H9 (cell line): ENCODE results near the gene SSNA1. TPM values are rescaled to one million over a fixed set of nuclear protein-coding genes. Genes with fewer than 3 reads are reported as not detected.
A peak's percentile ranks its signal among the peaks of the same experiment; 100 is the strongest.

ENCODE experiments used
- DNase-seq: peaks from one replicate; pipeline ENCODE4 v3.0.0-alpha.2; 2017
- H2AFZ ChIP-seq: one replicate; pipeline ENCODE4 v1.6.1; 2013; ENCODE audit warnings: mild to moderate bottlenecking, low read length, control low read depth, moderate library complexity
- H2AK5ac ChIP-seq: 2 replicates; pipeline ENCODE4 v1.6.1; 2013; ENCODE audit warnings: low read length, control low read depth, mixed read lengths; ENCODE audit not compliant: insufficient read length
- H2BK120ac ChIP-seq: one replicate; pipeline ENCODE4 v1.6.1; 2013; ENCODE audit warnings: low read depth, mild to moderate bottlenecking, low read length, control low read depth, inconsistent platforms; ENCODE audit not compliant: poor library complexity, severe bottlenecking
- H2BK12ac ChIP-seq: 2 replicates; pipeline ENCODE4 v1.6.1; 2013; ENCODE audit warnings: low read length, control low read depth, mixed read lengths, low read depth; ENCODE audit not compliant: insufficient read length
- H2BK15ac ChIP-seq: 2 replicates; pipeline ENCODE4 v1.6.1; 2013; ENCODE audit warnings: low read depth, low read length, control low read depth
- H2BK20ac ChIP-seq: one replicate; pipeline ENCODE4 v1.6.1; 2013; ENCODE audit warnings: low read depth, mild to moderate bottlenecking, low read length, control low read depth, inconsistent platforms; ENCODE audit not compliant: poor library complexity, severe bottlenecking
- H2BK5ac ChIP-seq: 2 replicates; pipeline ENCODE4 v1.6.1; 2013; ENCODE audit warnings: low read length, control low read depth, mixed read lengths; ENCODE audit not compliant: insufficient read length
- H3K14ac ChIP-seq: 2 replicates; pipeline ENCODE4 v1.6.1; 2013; ENCODE audit warnings: low read length, control low read depth; ENCODE audit not compliant: insufficient read depth
- H3K18ac ChIP-seq: 2 replicates; pipeline ENCODE4 v1.6.1; 2013; ENCODE audit warnings: low read depth, mild to moderate bottlenecking, mixed read lengths, low read length, control low read depth; ENCODE audit not compliant: insufficient read length
- H3K23ac ChIP-seq: 2 replicates; pipeline ENCODE4 v1.6.1; 2013; ENCODE audit warnings: low read length, control low read depth, mixed read lengths, low read depth; ENCODE audit not compliant: insufficient read length
- H3K23me2 ChIP-seq: 2 replicates; pipeline ENCODE4 v1.6.1; 2013; ENCODE audit warnings: low read depth, mild to moderate bottlenecking, mixed read lengths, low read length, control low read depth; ENCODE audit not compliant: insufficient read length, poor library complexity, severe bottlenecking
- H3K27ac ChIP-seq: 2 replicates; pipeline ENCODE4 v1.5.1; 2013; ENCODE audit warnings: low read length, control low read depth, mixed read lengths, low read depth; ENCODE audit not compliant: insufficient read length
- H3K27me3 ChIP-seq: 2 replicates; pipeline ENCODE4 v1.6.1; 2013; ENCODE audit warnings: low read length, control low read depth, inconsistent platforms; ENCODE audit not compliant: insufficient read depth
- H3K4ac ChIP-seq: 2 replicates; pipeline ENCODE4 v1.6.1; 2013; ENCODE audit warnings: low read depth, mild to moderate bottlenecking, control low read depth, inconsistent platforms, low read length, moderate library complexity
- H3K4me1 ChIP-seq: 2 replicates; pipeline ENCODE4 v1.6.1; 2013; ENCODE audit warnings: low read length, control low read depth, inconsistent platforms; ENCODE audit not compliant: insufficient read depth
- H3K4me2 ChIP-seq: 2 replicates; pipeline ENCODE4 v1.6.1; 2013; ENCODE audit warnings: low read length, control low read depth, mixed read lengths; ENCODE audit not compliant: insufficient read length, insufficient read depth
- H3K56ac ChIP-seq: 2 replicates; pipeline ENCODE4 v1.6.1; 2013; ENCODE audit warnings: low read depth, mild to moderate bottlenecking, mixed read lengths, low read length, control low read depth; ENCODE audit not compliant: insufficient read length
- H3K79me1 ChIP-seq: 2 replicates; pipeline ENCODE4 v1.6.1; 2013; ENCODE audit warnings: low read depth, mild to moderate bottlenecking, moderate library complexity, low read length, control low read depth, inconsistent platforms; ENCODE audit not compliant: insufficient read depth, poor library complexity, severe bottlenecking
- H3K79me2 ChIP-seq: 2 replicates; pipeline ENCODE4 v1.6.1; 2013; ENCODE audit warnings: low read length, control low read depth, inconsistent platforms; ENCODE audit not compliant: insufficient read depth
- H3K9ac ChIP-seq: 2 replicates; pipeline ENCODE4 v1.6.1; 2013; ENCODE audit warnings: low read length, control low read depth, mixed read lengths; ENCODE audit not compliant: insufficient read length; ENCODE audit errors: extremely low read depth
- H3K9me3 ChIP-seq: one replicate; pipeline ENCODE4 v1.6.1; 2013; ENCODE audit warnings: low read depth, low read length, inconsistent platforms; ENCODE audit not compliant: control insufficient read depth
- H3T11ph ChIP-seq: one replicate; pipeline ENCODE4 v1.6.1; 2013; ENCODE audit warnings: mild to moderate bottlenecking, low read length, control low read depth, inconsistent platforms
- H4K20me1 ChIP-seq: one replicate; pipeline ENCODE4 v1.6.1; 2013; ENCODE audit not compliant: control insufficient read depth, insufficient read length, insufficient read depth
- H4K5ac ChIP-seq: 2 replicates; pipeline ENCODE4 v1.6.1; 2013; ENCODE audit warnings: low read depth, mild to moderate bottlenecking, mixed read lengths, low read length, control low read depth; ENCODE audit not compliant: insufficient read length
- H4K8ac ChIP-seq: replicated peaks from 2 replicates; pipeline ENCODE4 v1.6.1; 2013; ENCODE audit warnings: low read length, control low read depth, mixed read lengths, low read depth; ENCODE audit not compliant: insufficient read length
- H4K91ac ChIP-seq: 2 replicates; pipeline ENCODE4 v1.6.1; 2013; ENCODE audit warnings: low read depth, mild to moderate bottlenecking, moderate library complexity, mixed read lengths, low read length, control low read depth; ENCODE audit not compliant: insufficient read length
- H3K27ac Mint-ChIP-seq, 3 experiments: 2 replicates in 2 of 3; 3 replicates in 1 of 3; pipeline ENCODE4 v1.8.0; 2020 to 2021; ENCODE audit warnings: mixed read lengths in 3 of 3, mild to moderate bottlenecking in 1 of 3, moderate library complexity in 1 of 3
- H3K27me3 Mint-ChIP-seq: 2 replicates; pipeline ENCODE4 v1.8.0; 2021; ENCODE audit warnings: low read depth, mild to moderate bottlenecking, moderate library complexity, mixed read lengths
- H3K36me3 Mint-ChIP-seq, 3 experiments: 2 replicates in 2 of 3; 3 replicates in 1 of 3; pipeline ENCODE4 v1.8.0; 2020 to 2021; ENCODE audit warnings: low read depth in 3 of 3, mixed read lengths in 3 of 3; ENCODE audit not compliant: insufficient read depth in 1 of 3
- H3K4me1 Mint-ChIP-seq, 2 experiments: 2 replicates each; pipeline ENCODE4 v1.8.0; 2020; ENCODE audit warnings: mixed read lengths in 2 of 2
- H3K4me3 Mint-ChIP-seq, 2 experiments: 2 replicates in 1 of 2; 3 replicates in 1 of 2; pipeline ENCODE4 v1.8.0; 2020 to 2021; ENCODE audit warnings: mild to moderate bottlenecking in 2 of 2, mixed read lengths in 2 of 2, moderate library complexity in 1 of 2
- H3K9me3 Mint-ChIP-seq, 2 experiments: 2 replicates in 1 of 2; 3 replicates in 1 of 2; pipeline ENCODE4 v1.8.0; 2020; ENCODE audit warnings: mild to moderate bottlenecking in 2 of 2, mixed read lengths in 2 of 2, moderate library complexity in 1 of 2
- CTCF ChIP-seq: fragments of 200-600 bp; sonication (generic); conservative IDR thresholded peaks from 3 replicates; pipeline ENCODE4 v1.8.0; 2021; ENCODE audit warnings: antibody characterized with exemption, mild to moderate bottlenecking
- WGBS: extraction: QIAGEN DNeasy Blood & Tissue Kit; methylation state at CpG from one replicate; pipeline ENCODE4 v1.1.7; 2013; ENCODE audit warnings: missing lambda C conversion rate, low lambda C conversion rate, mixed read lengths; ENCODE audit not compliant: insufficient read length; ENCODE audit errors: extremely low coverage; 5-methylcytosine and 5-hydroxymethylcytosine counted together
- total RNA-seq: library from RNA; stranded (reverse); gene quantifications from 2 replicates; pipeline ENCODE4 v1.2.1, GENCODE V29; 2021

Gene SSNA1
- total RNA-seq, 1 experiment from 2014 or later: 69.2 TPM

GRCh38 chr9:137200311-137201204 lies 12.1 kb downstream of the SSNA1 start, which contains the start of gene TPRN:
TSS of gene TPRN (minus strand) at chr9:137200741. CDS start at chr9:137200711, 30 bp downstream.
- H3K9ac ChIP-seq: peak within 1 kb of the TSS; percentile 67
- no peak within 1 kb of the TSS for H2BK5ac ChIP-seq
- H4K8ac ChIP-seq: no peak within 1 kb of the TSS
- H4K20me1 ChIP-seq: no peaks in the 10 kb centered on the region
- H3K4me1 ChIP-seq: no peaks in the 10 kb centered on the region; the same call in 1 of the 2 replicates
- H3K4me2 ChIP-seq: peak within 1 kb of the TSS; percentile 65
- H2BK20ac ChIP-seq: no peak within 1 kb of the TSS
- H3K27ac ChIP-seq: no peak within 1 kb of the TSS
- no peak for TF ChIP-seq CTCF
- H3K23me2 ChIP-seq: peaks cover 8% of the 10 kb centered on the region
- peak; percentile 99 for DNase-seq
- H3K4ac ChIP-seq: no peak within 1 kb of the TSS
- no peak within 1 kb of the TSS for H3T11ph ChIP-seq
- H3K56ac ChIP-seq: no peak within 1 kb of the TSS
- no peak within 1 kb of the TSS for H3K23ac ChIP-seq
- H2AFZ ChIP-seq: no peak within 1 kb of the TSS
- H3K79me1 ChIP-seq: peaks cover 13% of the 10 kb centered on the region
- no peak within 1 kb of the TSS for H2BK12ac ChIP-seq
- H3K14ac ChIP-seq: peak within 1 kb of the TSS; percentile 86; the same call in 1 of the 2 replicates
- H3K27me3 Mint-ChIP-seq: peaks cover 2% of the 10 kb centered on the region; the same call in 1 of the 2 replicates
- no peak within 1 kb of the TSS for H2BK120ac ChIP-seq
- peak within 1 kb of the TSS; percentile 78 to 88 for H3K4me3 Mint-ChIP-seq
- no CpG with 5 or more reads among the region's 118 CpGs for WGBS
- H2BK15ac ChIP-seq: no peak within 1 kb of the TSS
- H3K27me3 ChIP-seq: no peaks in the 10 kb centered on the region
- H3K4me1 Mint-ChIP-seq: peaks cover 14 to 31% of the 10 kb centered on the region in 2 experiments
- H3K79me2 ChIP-seq: peaks cover 6% of the 10 kb centered on the region; the same call in 1 of the 2 replicates
- no peak within 1 kb of the TSS for H2AK5ac ChIP-seq
- H3K18ac ChIP-seq: peak within 1 kb of the TSS; percentile 52
- H4K5ac ChIP-seq: no peak within 1 kb of the TSS
- no peak within 1 kb of the TSS for H4K91ac ChIP-seq
- H3K27ac Mint-ChIP-seq: peak within 1 kb of the TSS; percentile 18 to 82 (median 66); a peak in 1 of 7 replicates
- H3K9me3 Mint-ChIP-seq: no peaks in the 10 kb centered on the region
- H3K36me3 Mint-ChIP-seq: peaks cover 0 to 6% (median 0%) of the 10 kb centered on the region in 3 experiments; a peak in 4 of 7 replicates
- no peaks in the 10 kb centered on the region for H3K9me3 ChIP-seq
